Neural progenitor cell (in vitro differentiated cells): ENCODE results near the gene ZNF71. TPM values are rescaled to one million over a fixed set of nuclear protein-coding genes. Genes with fewer than 3 reads are reported as not detected.

Source experiments
- DNase-seq: peaks from one replicate; pipeline ENCODE4 v3.0.0-alpha.2; 2016; ENCODE audit warnings: low spot score
- H2AFZ ChIP-seq: fragments of 200-600 bp; sonication (generic); replicated peaks from 2 replicates; pipeline ENCODE4 v1.6.1; 2016; ENCODE audit warnings: antibody characterized with exemption
- H3F3A ChIP-seq: fragments of 200-600 bp; sonication (generic); 2 replicates; pipeline ENCODE4 v1.6.1; 2016; ENCODE audit warnings: antibody characterized with exemption, low read depth
- H3K27ac ChIP-seq: fragments of 200-600 bp; sonication (generic); 2 replicates; pipeline ENCODE4 v1.5.1; 2016; ENCODE audit warnings: mild to moderate bottlenecking
- H3K27me3 ChIP-seq: fragments of 200-600 bp; sonication (generic); 2 replicates; pipeline ENCODE4 v1.6.1; 2016; ENCODE audit warnings: mild to moderate bottlenecking, moderate library complexity
- H3K36me3 ChIP-seq: fragments of 200-600 bp; sonication (generic); 2 replicates; pipeline ENCODE4 v1.5.1; 2016
- H3K4me1 ChIP-seq: fragments of 200-600 bp; sonication (generic); 2 replicates; pipeline ENCODE4 v1.6.1; 2016; ENCODE audit warnings: mixed run types
- H3K4me2 ChIP-seq: fragments of 200-600 bp; sonication (generic); 2 replicates; pipeline ENCODE4 v1.6.1; 2016
- H3K4me3 ChIP-seq: fragments of 200-600 bp; sonication (generic); 2 replicates; pipeline ENCODE4 v1.5.1; 2016
- H3K79me2 ChIP-seq: fragments of 200-600 bp; sonication (generic); 2 replicates; pipeline ENCODE4 v1.6.1; 2016; ENCODE audit warnings: low read depth
- H3K9ac ChIP-seq: fragments of 200-600 bp; sonication (generic); 2 replicates; pipeline ENCODE4 v1.6.1; 2016
- H3K9me3 ChIP-seq: fragments of 200-600 bp; sonication (generic); 2 replicates; pipeline ENCODE4 v1.5.1; 2016; ENCODE audit warnings: low read depth
- H4K20me1 ChIP-seq: fragments of 200-600 bp; sonication (generic); 2 replicates; pipeline ENCODE4 v1.6.1; 2016; ENCODE audit warnings: low read depth
- H3K27ac Mint-ChIP-seq: 3 replicates; pipeline ENCODE4 v1.8.0; 2021; ENCODE audit warnings: mixed read lengths
- H3K27me3 Mint-ChIP-seq: 2 replicates; pipeline ENCODE4 v1.8.0; 2022; ENCODE audit warnings: low read depth, mild to moderate bottlenecking, inconsistent platforms, moderate library complexity, mixed read lengths; ENCODE audit not compliant: insufficient read depth
- H3K36me3 Mint-ChIP-seq: 3 replicates; pipeline ENCODE4 v1.8.0; 2021; ENCODE audit warnings: mixed read lengths
- H3K4me1 Mint-ChIP-seq: 3 replicates; pipeline ENCODE4 v1.8.0; 2021; ENCODE audit warnings: mixed read lengths
- H3K4me3 Mint-ChIP-seq: 3 replicates; pipeline ENCODE4 v1.8.0; 2021; ENCODE audit warnings: mild to moderate bottlenecking, moderate library complexity, mixed read lengths
- H3K9me3 Mint-ChIP-seq: 3 replicates; pipeline ENCODE4 v1.8.0; 2020; ENCODE audit warnings: mixed read lengths
- CTCF ChIP-seq: fragments of 200-600 bp; sonication (generic); IDR thresholded peaks from 2 replicates; pipeline ENCODE4 v1.5.1; 2017; ENCODE audit warnings: antibody characterized with exemption, mild to moderate bottlenecking
- EZH2 ChIP-seq: fragments of 200-600 bp; sonication (generic); IDR thresholded peaks from 2 replicates; pipeline ENCODE4 v1.6.1; 2017; ENCODE audit warnings: antibody characterized with exemption, mild to moderate bottlenecking, moderate library complexity
- EZH2phosphoT487 ChIP-seq: fragments of 200-600 bp; sonication (generic); IDR thresholded peaks from 2 replicates; pipeline ENCODE4 v1.6.1; 2017; ENCODE audit warnings: antibody characterized with exemption
- total RNA-seq: library from RNA; depleted of rRNA; stranded (reverse); fragments of >200 nt; gene quantifications from 2 replicates; pipeline ENCODE4 v1.2.3, GENCODE V29; 2015; ENCODE audit warnings: low replicate concordance

ZNF71 gene
- total RNA-seq, 1 donor from 2014 or later, result 9.3 TPM

GRCh38 chr19:56660381-56661107 is 65.4 kb downstream of the ZNF71 start:
- Mint-ChIP-seq H3K27ac (no peak overlapping the region), H3K36me3 (peaks cover 1% of the 10 kb centered on the region), H3K27me3 (peaks cover 8% of the 10 kb centered on the region), H3K9me3 (peaks cover 60% of the 10 kb centered on the region), H3K4me3 (no peak overlapping the region), H3K4me1 (no peaks in the 10 kb centered on the region)
- peaks cover 7% of the 10 kb centered on the region for H3K9me3 ChIP-seq
- no peaks in the 10 kb centered on the region for H3K4me1 ChIP-seq
- H2AFZ ChIP-seq, result no peak overlapping the region
- no peaks in the 10 kb centered on the region for H4K20me1 ChIP-seq
- no peak overlapping the region for H3K4me3 ChIP-seq
- H3K4me2 ChIP-seq, result no peak overlapping the region
- TF ChIP-seq EZH2, result no peak
- no peak for TF ChIP-seq EZH2phosphoT487
- no peak for TF ChIP-seq CTCF
- no peaks in the 10 kb centered on the region for H3K36me3 ChIP-seq
- H3K79me2 ChIP-seq, result no peaks in the 10 kb centered on the region
- no peaks in the 10 kb centered on the region for H3K27me3 ChIP-seq
- DNase-seq, result no peak
- H3K27ac ChIP-seq, result no peak overlapping the region
- no peak overlapping the region for H3K9ac ChIP-seq
- no peaks in the 10 kb centered on the region for H3F3A ChIP-seq

GRCh38 chr19:56661248-56661647 is 66.1 kb downstream of the ZNF71 start:
- H3K9me3 ChIP-seq, result peaks cover 6% of the 10 kb centered on the region
- no peaks in the 10 kb centered on the region for H3K36me3 ChIP-seq
- peaks cover 8% of the 10 kb centered on the region for H3K27me3 Mint-ChIP-seq
- DNase-seq, result no peak
- H3K27ac ChIP-seq, result no peak overlapping the region
- no peak overlapping the region for H3K4me3 Mint-ChIP-seq
- no peaks in the 10 kb centered on the region for H3K27me3 ChIP-seq
- peaks cover 1% of the 10 kb centered on the region for H3K36me3 Mint-ChIP-seq
- no peaks in the 10 kb centered on the region for H3K4me1 ChIP-seq
- H4K20me1 ChIP-seq, result no peaks in the 10 kb centered on the region
- H3K4me3 ChIP-seq, result no peak overlapping the region
- no peak overlapping the region for H2AFZ ChIP-seq
- no peak overlapping the region for H3K9ac ChIP-seq
- H3F3A ChIP-seq, result no peaks in the 10 kb centered on the region
- no peak for TF ChIP-seq EZH2
- no peak for TF ChIP-seq CTCF
- TF ChIP-seq EZH2phosphoT487, result no peak
- H3K27ac Mint-ChIP-seq, result no peak overlapping the region
- H3K79me2 ChIP-seq, result no peaks in the 10 kb centered on the region
- peaks cover 60% of the 10 kb centered on the region for H3K9me3 Mint-ChIP-seq
- no peak overlapping the region for H3K4me2 ChIP-seq
- no peaks in the 10 kb centered on the region for H3K4me1 Mint-ChIP-seq

GRCh38 chr19:56663931-56664500 is 68.9 kb downstream of the ZNF71 start:
- Histone ChIP-seq H3K27me3 (no peaks in the 10 kb centered on the region), H3K4me1 (no peaks in the 10 kb centered on the region), H3K4me2 (no peak overlapping the region), H3K9ac (no peak overlapping the region), H4K20me1 (no peaks in the 10 kb centered on the region), H3K4me3 (no peak overlapping the region), H2AFZ (no peak overlapping the region), H3K36me3 (no peaks in the 10 kb centered on the region), H3K27ac (no peak overlapping the region), H3K9me3 (no peaks in the 10 kb centered on the region), H3K79me2 (no peaks in the 10 kb centered on the region), H3F3A (no peaks in the 10 kb centered on the region)
- Mint-ChIP-seq H3K27ac (no peak overlapping the region), H3K36me3 (peaks cover 1% of the 10 kb centered on the region), H3K4me3 (no peak overlapping the region), H3K4me1 (no peaks in the 10 kb centered on the region), H3K27me3 (peaks cover 10% of the 10 kb centered on the region), H3K9me3 (peaks cover 71% of the 10 kb centered on the region)
- TF ChIP-seq EZH2phosphoT487, result no peak
- no peak for TF ChIP-seq CTCF
- TF ChIP-seq EZH2, result no peak
- DNase-seq, result no peak
